A549 (cell line): Measurements from ENCODE around the gene STIP1. TPM values are rescaled to one million over a fixed set of nuclear protein-coding genes. Genes with fewer than 3 reads are reported as not detected.
A peak's percentile ranks its signal among the peaks of the same experiment; 100 is the strongest.

Source experiments
- ATAC-seq, 2 experiments: fragments of 200-7000 bp in 1 of 2; fragments of >200 bp in 1 of 2; cut with Nextera tagmentation in 1 of 2; cut with Tn5 transposase in 1 of 2; 3 replicates each; pipeline versions ENCODE4 v1.8.0 to v1.9.1; 2018 to 2020; ENCODE audit warnings: mild to moderate bottlenecking in 1 of 2, moderate library complexity in 1 of 2
- CTCF ChIA-PET: fragments of 300-600 bp; sonication (Branson Sonifier 250); formaldehyde crosslinking; extraction: SDS; loops from one replicate; lab custom pipeline; 2021; ENCODE audit warnings: antibody characterized with exemption, inconsistent platforms; lab: Yijun Ruan, JAX
- POLR2A ChIA-PET: fragments of 350-600 bp; formaldehyde crosslinking; extraction: SDS; loops from one replicate; lab custom pipeline; 2021; ENCODE audit warnings: antibody characterized with exemption, inconsistent platforms; lab: Yijun Ruan, JAX
- DNase-seq, 2 experiments: peaks; one replicate each; pipeline versions ENCODE4 v3.0.0 to v3.0.0-alpha.2; 2011 to 2016; ENCODE audit warnings: low read depth in 1 of 2, low spot score in 1 of 2
- FAIRE-seq: peaks from 2 replicates; lab custom pipeline; 2011; peaks lifted over from hg19 to GRCh38; lab: Jason Lieb, UNC
- H3K27ac ChIP-seq, 2 experiments: fragments of >200 bp; sonication (Bioruptor Twin); formaldehyde crosslinking; 3 replicates each; pipeline ENCODE4 v1.5.1; 2016 to 2017
- H3K4me1 ChIP-seq: fragments of >200 bp; sonication (Bioruptor Twin); formaldehyde crosslinking; 3 replicates; pipeline ENCODE4 v1.6.1; 2016
- H3K4me2 ChIP-seq: fragments of >200 bp; sonication (Bioruptor Twin); formaldehyde crosslinking; 3 replicates; pipeline ENCODE4 v1.6.1; 2016
- H3K4me3 ChIP-seq: fragments of >200 bp; sonication (Bioruptor Twin); formaldehyde crosslinking; 3 replicates; pipeline ENCODE4 v1.5.1; 2016
- H3K9me3 ChIP-seq: fragments of >200 bp; sonication (Bioruptor Twin); formaldehyde crosslinking; 3 replicates; pipeline ENCODE4 v1.6.1; 2016
- BHLHE40 ChIP-seq: IDR thresholded peaks from 2 replicates; pipeline ENCODE4 v1.6.1; 2012; ENCODE audit warnings: low read depth, low read length, inconsistent platforms
- CBX8 ChIP-seq: fragments of 200-600 bp; sonication (generic); IDR thresholded peaks from 2 replicates; pipeline ENCODE4 v1.6.1; 2016
- ESRRA ChIP-seq: fragments of 150-350 bp; IDR thresholded peaks from 2 replicates; pipeline ENCODE4 v1.6.1; 2014; ENCODE audit warnings: mild to moderate bottlenecking, low read length, borderline replicate concordance
- MAZ ChIP-seq: fragments of 150-350 bp; IDR thresholded peaks from 2 replicates; pipeline ENCODE4 v1.6.1; 2014; ENCODE audit warnings: antibody characterized with exemption, low read depth, low read length, borderline replicate concordance
- MYC ChIP-seq: IDR thresholded peaks from 2 replicates; pipeline ENCODE4 v1.6.1; 2012; ENCODE audit warnings: mild to moderate bottlenecking, inconsistent platforms, low read length, improper control_type of control experiment, borderline replicate concordance
- NPAS2 ChIP-seq: fragments of 250-450 bp; sonication (Bioruptor Pico); IDR thresholded peaks from 2 replicates; pipeline ENCODE4 v1.8.0; 2022; ENCODE audit warnings: mild to moderate bottlenecking, moderate library complexity, borderline replicate concordance
- NR3C1 ChIP-seq: fragments of >200 bp; sonication (Bioruptor Twin); formaldehyde crosslinking; IDR thresholded peaks from 3 replicates; pipeline ENCODE4 v1.6.1; 2017
- PHF8 ChIP-seq: fragments of 200-600 bp; sonication (generic); IDR thresholded peaks from 2 replicates; pipeline ENCODE4 v1.6.1; 2016; ENCODE audit warnings: low read depth, mild to moderate bottlenecking, antibody characterized with exemption, moderate library complexity, borderline replicate concordance
- POLR2A ChIP-seq: IDR thresholded peaks from 2 replicates; pipeline ENCODE4 v1.6.1; 2012; ENCODE audit warnings: mild to moderate bottlenecking, low read length
- RARB ChIP-seq: fragments of 250-450 bp; sonication (Bioruptor Pico); IDR thresholded peaks from 2 replicates; pipeline ENCODE4 v1.8.0; 2021; ENCODE audit warnings: mild to moderate bottlenecking, moderate library complexity
- RCOR1 ChIP-seq: fragments of 150-350 bp; IDR thresholded peaks from 2 replicates; pipeline ENCODE4 v1.6.1; 2014; ENCODE audit warnings: antibody characterized with exemption, low read length, low read depth
- SREBF2 ChIP-seq: fragments of 450-650 bp; IDR thresholded peaks from 2 replicates; pipeline ENCODE4 v1.6.1; 2014; ENCODE audit warnings: mild to moderate bottlenecking, moderate library complexity
- TP53 ChIP-seq: fragments of 250-450 bp; sonication (Bioruptor Pico); IDR thresholded peaks from 2 replicates; pipeline ENCODE4 v1.5.0; 2021; ENCODE audit warnings: mild to moderate bottlenecking, moderate library complexity
- ZNF302 ChIP-seq: fragments of 250-450 bp; sonication (Bioruptor Pico); IDR thresholded peaks from 2 replicates; pipeline ENCODE4 v1.9.0; 2021; ENCODE audit warnings: inconsistent platforms, mild to moderate bottlenecking, moderate library complexity
- ZSCAN20 ChIP-seq: fragments of 250-450 bp; sonication (Bioruptor Pico); IDR thresholded peaks from 2 replicates; pipeline ENCODE4 v1.8.0; 2022; ENCODE audit warnings: mild to moderate bottlenecking, moderate library complexity
- WGBS: methylation state at CpG from one replicate; pipeline ENCODE4 v1.1.6; 2017; ENCODE audit errors: missing lambda C conversion rate; 5-methylcytosine and 5-hydroxymethylcytosine counted together
- polyA plus RNA-seq, 4 experiments: library from polyadenylated mRNA; depleted of rRNA in 3 of 4; stranded (reverse); fragments of >200 nt; fragmentation: RNase III in 1 of 4; extraction: RNeasy Plus Mini Kit Qiagen cat#74134 plus additional on column Dnase treatment in 1 of 4; gene quantifications; 2 replicates in 3 of 4; 3 replicates in 1 of 4; pipeline ENCODE4 v1.2.3, GENCODE V29; 2011 to 2017
- TF ChIP-seq, protein P1 (sequence below): fragments of 200-600 bp; sonication (generic); IDR thresholded peaks from 2 replicates; pipeline ENCODE4 v1.6.1; 2016; ENCODE audit warnings: antibody characterized with exemption, mild to moderate bottlenecking, moderate library complexity
- TF ChIP-seq, protein P2 (sequence below): IDR thresholded peaks from 2 replicates; pipeline ENCODE4 v1.6.1; 2012
- TF ChIP-seq, protein P3 (sequence below): fragments of 250-450 bp; sonication (Bioruptor Pico); IDR thresholded peaks from 2 replicates; pipeline ENCODE4 v1.5.0; 2021; ENCODE audit warnings: mild to moderate bottlenecking, moderate library complexity, borderline replicate concordance
- TF ChIP-seq, protein P4 (sequence below): fragments of >200 bp; sonication (Bioruptor Twin); formaldehyde crosslinking; IDR thresholded peaks from 3 replicates; pipeline ENCODE4 v1.5.1; 2016
- TF ChIP-seq, protein P5 (sequence below): fragments of >200 bp; sonication (Bioruptor Twin); formaldehyde crosslinking; IDR thresholded peaks from 3 replicates; pipeline ENCODE4 v1.6.1; 2016

Gene STIP1
- polyA plus RNA-seq, 2 of the 4 experiments (the other 2 are of a cell fraction) = 288 to 297 TPM

DNA sequence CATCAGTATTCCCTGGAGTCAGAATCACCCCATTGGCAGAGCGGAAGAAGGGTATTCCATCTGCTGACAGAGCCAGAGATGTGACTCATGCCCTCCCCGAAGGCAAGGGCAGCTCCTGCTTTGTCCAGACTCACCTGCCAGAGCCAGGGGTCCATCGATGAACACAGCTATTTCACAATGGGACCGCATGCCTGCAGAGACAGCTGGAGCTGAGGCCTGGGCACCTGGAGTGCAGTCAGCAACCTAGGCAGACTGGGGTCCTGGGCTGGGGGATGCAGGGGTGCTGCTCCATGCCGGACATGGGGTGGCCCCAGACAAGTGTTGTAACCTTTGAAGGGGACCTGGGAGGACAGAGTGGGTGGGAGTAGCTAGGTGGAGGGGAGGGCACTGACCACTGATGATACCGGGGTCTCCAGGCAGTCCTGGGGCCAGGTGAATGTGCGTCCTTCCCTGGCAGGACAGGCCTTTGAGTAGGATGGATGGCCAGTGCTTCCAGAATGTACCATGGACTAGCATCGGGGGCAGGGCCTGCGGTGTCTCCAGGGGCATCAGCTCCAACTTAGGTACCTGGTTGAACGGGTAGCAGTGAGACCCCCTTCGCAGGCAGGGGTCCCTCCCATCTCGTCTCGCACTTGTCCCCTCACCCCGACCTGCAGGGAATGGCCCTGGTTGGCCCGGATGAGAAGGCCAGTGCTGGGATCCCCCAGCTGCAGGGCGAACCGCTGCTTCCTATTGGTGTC lies 38.4 kb downstream of the STIP1 start (continued):
- TF ChIP-seq, protein P1, sequence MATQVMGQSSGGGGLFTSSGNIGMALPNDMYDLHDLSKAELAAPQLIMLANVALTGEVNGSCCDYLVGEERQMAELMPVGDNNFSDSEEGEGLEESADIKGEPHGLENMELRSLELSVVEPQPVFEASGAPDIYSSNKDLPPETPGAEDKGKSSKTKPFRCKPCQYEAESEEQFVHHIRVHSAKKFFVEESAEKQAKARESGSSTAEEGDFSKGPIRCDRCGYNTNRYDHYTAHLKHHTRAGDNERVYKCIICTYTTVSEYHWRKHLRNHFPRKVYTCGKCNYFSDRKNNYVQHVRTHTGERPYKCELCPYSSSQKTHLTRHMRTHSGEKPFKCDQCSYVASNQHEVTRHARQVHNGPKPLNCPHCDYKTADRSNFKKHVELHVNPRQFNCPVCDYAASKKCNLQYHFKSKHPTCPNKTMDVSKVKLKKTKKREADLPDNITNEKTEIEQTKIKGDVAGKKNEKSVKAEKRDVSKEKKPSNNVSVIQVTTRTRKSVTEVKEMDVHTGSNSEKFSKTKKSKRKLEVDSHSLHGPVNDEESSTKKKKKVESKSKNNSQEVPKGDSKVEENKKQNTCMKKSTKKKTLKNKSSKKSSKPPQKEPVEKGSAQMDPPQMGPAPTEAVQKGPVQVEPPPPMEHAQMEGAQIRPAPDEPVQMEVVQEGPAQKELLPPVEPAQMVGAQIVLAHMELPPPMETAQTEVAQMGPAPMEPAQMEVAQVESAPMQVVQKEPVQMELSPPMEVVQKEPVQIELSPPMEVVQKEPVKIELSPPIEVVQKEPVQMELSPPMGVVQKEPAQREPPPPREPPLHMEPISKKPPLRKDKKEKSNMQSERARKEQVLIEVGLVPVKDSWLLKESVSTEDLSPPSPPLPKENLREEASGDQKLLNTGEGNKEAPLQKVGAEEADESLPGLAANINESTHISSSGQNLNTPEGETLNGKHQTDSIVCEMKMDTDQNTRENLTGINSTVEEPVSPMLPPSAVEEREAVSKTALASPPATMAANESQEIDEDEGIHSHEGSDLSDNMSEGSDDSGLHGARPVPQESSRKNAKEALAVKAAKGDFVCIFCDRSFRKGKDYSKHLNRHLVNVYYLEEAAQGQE = no peak
- TF ChIP-seq CBX8 (no peak), MAZ (no peak), NR3C1 (no peak), BHLHE40 (no peak), MYC (no peak), NPAS2 (no peak)
- TF ChIP-seq, protein P2, sequence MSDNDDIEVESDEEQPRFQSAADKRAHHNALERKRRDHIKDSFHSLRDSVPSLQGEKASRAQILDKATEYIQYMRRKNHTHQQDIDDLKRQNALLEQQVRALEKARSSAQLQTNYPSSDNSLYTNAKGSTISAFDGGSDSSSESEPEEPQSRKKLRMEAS = no peak

DNA sequence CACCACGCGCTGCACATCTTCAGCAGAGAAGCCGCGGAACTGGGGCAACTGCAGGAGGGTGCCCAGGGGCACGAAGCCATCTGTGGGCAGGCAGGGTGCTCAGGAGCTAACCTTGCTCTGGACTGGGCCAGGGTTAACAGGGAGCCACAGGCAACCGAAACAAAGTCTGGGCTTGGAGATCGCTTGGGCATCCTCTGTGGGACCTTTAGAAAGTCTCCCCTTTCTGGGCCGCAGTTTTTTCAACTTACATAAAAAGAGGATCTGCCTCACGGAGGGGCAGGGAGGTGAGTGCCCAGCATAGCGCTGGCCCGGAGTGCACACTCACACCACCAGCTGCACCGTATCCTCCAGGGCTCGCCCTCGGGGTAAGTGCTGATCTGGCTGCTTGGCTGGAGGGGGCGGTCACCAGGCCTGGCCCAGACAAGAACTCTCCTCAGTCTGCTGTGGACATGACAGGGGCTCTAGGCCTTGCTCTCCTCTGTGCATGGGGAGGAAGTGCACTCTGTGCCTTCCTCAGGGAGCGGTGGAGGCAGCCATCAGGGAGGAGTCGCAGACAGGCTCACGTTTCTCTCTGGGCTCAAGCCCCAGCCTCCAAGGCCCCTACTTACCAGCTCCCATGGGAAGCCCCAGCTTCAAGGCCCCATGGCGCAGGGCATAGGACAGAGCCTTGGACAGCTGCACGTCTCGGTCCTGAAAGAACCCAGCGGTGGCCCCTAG lies 39.1 kb downstream of the STIP1 start:
- Histone ChIP-seq H3K9me3 (no peaks in the 10 kb centered on the region), H3K4me1 (peaks cover 30% of the 10 kb centered on the region), H3K4me2 (peak overlapping the region; percentile 100), H3K27ac (peak overlapping the region; percentile 93 to 99), H3K4me3 (peak overlapping the region; percentile 97)
- POLR2A ChIA-PET = interaction anchor here (1.3 to 2.9 kb wide), 2 partner anchors 16 to 40 kb away, joined by 11 to 16 read pairs; partner anchors contain the start of genes FKBP2 and STIP1
- TF ChIP-seq ZSCAN20 (CRISPR knock-in tag) (no peak), POLR2A (0 out of 2 replicates have a peak, but pooled peaks have one; percentile 6)
- peak in 1 of 2 experiments; percentile 2; a peak in 3 of 6 replicates for ATAC-seq
- 81% methylated on average over 22 of the region's 22 CpGs for WGBS
- FAIRE-seq = no peak
- CTCF ChIA-PET = interaction anchor here (1.4 to 19.9 kb wide), 9 partner anchors 8 to 78 kb away, joined by 3 to 254 read pairs (median 10); partner anchors contain the start of genes ESRRA, FERMT3, PLCB3 and STIP1
- DNase-seq = no peak

DNA sequence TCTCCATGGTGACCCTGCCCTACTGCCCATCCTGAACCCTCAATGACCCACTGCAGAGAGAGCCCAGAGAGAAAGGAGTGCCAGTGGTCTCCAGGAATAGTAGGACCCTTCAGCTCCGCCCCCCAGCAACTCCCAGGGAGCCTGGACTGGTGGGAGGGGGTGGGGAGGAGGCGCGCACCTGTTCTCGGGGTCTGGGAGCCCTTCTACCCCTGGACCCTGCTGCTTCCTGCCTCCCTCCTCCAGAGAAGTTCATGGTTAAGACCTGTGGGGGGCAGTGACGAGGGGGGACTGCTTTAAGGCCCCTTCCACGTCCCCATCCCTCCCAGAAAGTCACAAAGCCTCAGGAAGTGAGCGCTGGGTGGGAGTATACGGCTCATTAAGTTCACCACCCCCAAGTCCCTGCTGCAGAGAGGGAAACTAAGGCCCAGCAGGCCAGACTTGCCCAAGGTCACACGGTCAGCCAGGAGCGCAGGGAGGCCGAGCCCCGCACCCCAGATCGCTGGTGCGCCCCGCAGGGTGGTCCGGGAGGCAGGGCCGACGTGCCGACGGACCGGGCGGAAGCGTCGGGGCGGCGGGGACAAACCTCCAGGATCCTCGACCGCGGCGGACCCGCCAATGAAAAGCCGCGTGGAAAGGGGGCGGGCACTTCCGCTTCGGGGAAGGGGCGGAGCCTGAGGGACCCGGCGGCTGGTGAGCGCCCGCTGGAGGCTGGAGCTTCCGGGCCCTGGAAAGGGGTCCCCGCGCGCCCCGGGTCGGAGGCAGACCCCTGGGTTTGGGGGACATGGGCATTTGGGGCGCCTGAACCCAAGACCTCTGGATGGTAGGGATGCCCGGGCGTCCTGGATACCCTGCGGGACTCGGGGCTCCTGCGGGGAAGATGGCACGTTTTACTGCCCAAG lies 39.9 kb downstream of the STIP1 start, which contains the start of the genes NUDT22 and TRPT1:
TSS of gene NUDT22 (plus strand) at position 667 of the 899 bp plus-strand sequence. CDS start 379 bp downstream, outside the sequence.
TSS of gene TRPT1 (minus strand) at position 579 of the 899 bp plus-strand sequence. CDS start at position 253, 326 bp downstream.
- WGBS = 2% methylated on average over 17 of the region's 54 CpGs
- peak within 1 kb of the TSS; percentile 100 for H3K4me2 ChIP-seq
- FAIRE-seq = no peak
- TF ChIP-seq, protein P3, sequence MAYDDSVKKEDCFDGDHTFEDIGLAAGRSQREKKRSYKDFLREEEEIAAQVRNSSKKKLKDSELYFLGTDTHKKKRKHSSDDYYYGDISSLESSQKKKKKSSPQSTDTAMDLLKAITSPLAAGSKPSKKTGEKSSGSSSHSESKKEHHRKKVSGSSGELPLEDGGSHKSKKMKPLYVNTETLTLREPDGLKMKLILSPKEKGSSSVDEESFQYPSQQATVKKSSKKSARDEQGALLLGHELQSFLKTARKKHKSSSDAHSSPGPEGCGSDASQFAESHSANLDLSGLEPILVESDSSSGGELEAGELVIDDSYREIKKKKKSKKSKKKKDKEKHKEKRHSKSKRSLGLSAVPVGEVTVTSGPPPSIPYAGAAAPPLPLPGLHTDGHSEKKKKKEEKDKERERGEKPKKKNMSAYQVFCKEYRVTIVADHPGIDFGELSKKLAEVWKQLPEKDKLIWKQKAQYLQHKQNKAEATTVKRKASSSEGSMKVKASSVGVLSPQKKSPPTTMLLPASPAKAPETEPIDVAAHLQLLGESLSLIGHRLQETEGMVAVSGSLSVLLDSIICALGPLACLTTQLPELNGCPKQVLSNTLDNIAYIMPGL (CRISPR knock-in tag) = no peak
- TF ChIP-seq, protein P4, sequence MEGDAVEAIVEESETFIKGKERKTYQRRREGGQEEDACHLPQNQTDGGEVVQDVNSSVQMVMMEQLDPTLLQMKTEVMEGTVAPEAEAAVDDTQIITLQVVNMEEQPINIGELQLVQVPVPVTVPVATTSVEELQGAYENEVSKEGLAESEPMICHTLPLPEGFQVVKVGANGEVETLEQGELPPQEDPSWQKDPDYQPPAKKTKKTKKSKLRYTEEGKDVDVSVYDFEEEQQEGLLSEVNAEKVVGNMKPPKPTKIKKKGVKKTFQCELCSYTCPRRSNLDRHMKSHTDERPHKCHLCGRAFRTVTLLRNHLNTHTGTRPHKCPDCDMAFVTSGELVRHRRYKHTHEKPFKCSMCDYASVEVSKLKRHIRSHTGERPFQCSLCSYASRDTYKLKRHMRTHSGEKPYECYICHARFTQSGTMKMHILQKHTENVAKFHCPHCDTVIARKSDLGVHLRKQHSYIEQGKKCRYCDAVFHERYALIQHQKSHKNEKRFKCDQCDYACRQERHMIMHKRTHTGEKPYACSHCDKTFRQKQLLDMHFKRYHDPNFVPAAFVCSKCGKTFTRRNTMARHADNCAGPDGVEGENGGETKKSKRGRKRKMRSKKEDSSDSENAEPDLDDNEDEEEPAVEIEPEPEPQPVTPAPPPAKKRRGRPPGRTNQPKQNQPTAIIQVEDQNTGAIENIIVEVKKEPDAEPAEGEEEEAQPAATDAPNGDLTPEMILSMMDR = peak; percentile 28; the same call in 2 of the 3 replicates
- TF ChIP-seq NR3C1 (no peak), NPAS2 (no peak), TP53 (no peak), ZNF302 (CRISPR knock-in tag) (no peak), POLR2A (peak; percentile 67), RCOR1 (no peak), SREBF2 (no peak), PHF8 (peak; percentile 68; the same call in 1 of the 2 replicates), RARB (CRISPR knock-in tag) (no peak), ESRRA (peak; percentile 1; the same call in 1 of the 2 replicates), CBX8 (no peak)
- TF ChIP-seq, protein P2 = peak; percentile 65; the same call in 1 of the 2 replicates
- TF ChIP-seq, protein P5, sequence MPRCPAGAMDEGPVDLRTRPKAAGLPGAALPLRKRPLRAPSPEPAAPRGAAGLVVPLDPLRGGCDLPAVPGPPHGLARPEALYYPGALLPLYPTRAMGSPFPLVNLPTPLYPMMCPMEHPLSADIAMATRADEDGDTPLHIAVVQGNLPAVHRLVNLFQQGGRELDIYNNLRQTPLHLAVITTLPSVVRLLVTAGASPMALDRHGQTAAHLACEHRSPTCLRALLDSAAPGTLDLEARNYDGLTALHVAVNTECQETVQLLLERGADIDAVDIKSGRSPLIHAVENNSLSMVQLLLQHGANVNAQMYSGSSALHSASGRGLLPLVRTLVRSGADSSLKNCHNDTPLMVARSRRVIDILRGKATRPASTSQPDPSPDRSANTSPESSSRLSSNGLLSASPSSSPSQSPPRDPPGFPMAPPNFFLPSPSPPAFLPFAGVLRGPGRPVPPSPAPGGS = peak; percentile 70; the same call in 2 of the 3 replicates

More for the DNA sequence above, 39.9 kb downstream of the STIP1 start, which contains the start of the genes NUDT22 and TRPT1:
- H3K9me3 ChIP-seq = no peaks in the 10 kb centered on the region
- ChIA-PET CTCF (interaction anchor here (1.4 to 19.9 kb wide), 9 partner anchors 9 to 77 kb away, joined by 3 to 254 read pairs (median 10); partner anchors contain the start of genes ESRRA, FERMT3 and PLCB3), POLR2A (interaction anchor here (0.6 to 2.9 kb wide), 11 partner anchors 13 to 354 kb away, joined by 3 to 16 read pairs (median 4); partner anchors contain the start of genes FKBP2, PPP1R14B, PRDX5 and STIP1)
- ATAC-seq (peak; percentile 77 to 83), DNase-seq (peak; percentile 80 to 90)
- peak within 1 kb of the TSS; percentile 97 for H3K4me3 ChIP-seq
- H3K27ac ChIP-seq = peak within 1 kb of the TSS; percentile 93 to 99
- peaks cover 30% of the 10 kb centered on the region for H3K4me1 ChIP-seq
